H1 (cell line): Measurements from ENCODE around the gene SLC30A7. TPM values are rescaled to one million over a fixed set of nuclear protein-coding genes. Genes with fewer than 3 reads are reported as not detected.

ENCODE experiments used
- CTCF ChIA-PET: fragments of 300-600 bp; sonication (Branson Sonifier 250); formaldehyde crosslinking; loops from one replicate; lab custom pipeline; 2021; ENCODE audit not compliant: partially characterized antibody; lab: Charles Lee
- POLR2A ChIA-PET: fragments of 300-600 bp; sonication (Branson Sonifier 250); formaldehyde crosslinking; loops from one replicate; lab custom pipeline; 2021; ENCODE audit warnings: inconsistent platforms; ENCODE audit not compliant: partially characterized antibody; lab: Charles Lee
- DNase-seq, 2 experiments: peaks; one replicate each; pipeline versions ENCODE4 v3.0.0 to v3.0.0-alpha.2; 2010 to 2022; ENCODE audit warnings: low spot score in 2 of 2, low read depth in 1 of 2, mixed read lengths in 1 of 2
- FAIRE-seq: peaks from 2 replicates; lab custom pipeline; 2011; peaks lifted over from hg19 to GRCh38; lab: Jason Lieb, UNC
- H2AFZ ChIP-seq: 2 replicates; pipeline ENCODE4 v1.8.1; 2012; ENCODE audit warnings: low read length, inconsistent platforms
- H2AK5ac ChIP-seq: 2 replicates; pipeline ENCODE4 v1.6.1; 2013; ENCODE audit warnings: low read depth, low read length
- H2BK120ac ChIP-seq: replicated peaks from 2 replicates; pipeline ENCODE3; 2013; ENCODE audit warnings: low read depth, low read length, inconsistent platforms
- H2BK12ac ChIP-seq: 2 replicates; pipeline ENCODE4 v1.6.1; 2013; ENCODE audit warnings: low read depth, low read length
- H2BK15ac ChIP-seq: 2 replicates; pipeline ENCODE4 v1.6.1; 2013; ENCODE audit warnings: low read length
- H2BK20ac ChIP-seq: 2 replicates; pipeline ENCODE4 v1.6.1; 2013; ENCODE audit warnings: low read length
- H2BK5ac ChIP-seq: 2 replicates; pipeline ENCODE4 v1.6.1; 2013; ENCODE audit warnings: low read depth, low read length
- H3K14ac ChIP-seq: 2 replicates; pipeline ENCODE4 v1.6.1; 2013; ENCODE audit warnings: inconsistent platforms; ENCODE audit not compliant: insufficient read length
- H3K18ac ChIP-seq: 2 replicates; pipeline ENCODE4 v1.6.1; 2013; ENCODE audit warnings: low read length; ENCODE audit errors: extremely low read depth
- H3K23ac ChIP-seq: 2 replicates; pipeline ENCODE4 v1.6.1; 2013; ENCODE audit warnings: inconsistent platforms; ENCODE audit not compliant: insufficient read length
- H3K23me2 ChIP-seq: 2 replicates; pipeline ENCODE4 v1.6.1; 2013; ENCODE audit warnings: low read depth, low read length
- H3K27ac ChIP-seq: 2 replicates; pipeline ENCODE4 v1.6.1; 2011; ENCODE audit warnings: low read depth, low read length, inconsistent platforms
- H3K27me3 ChIP-seq, 4 experiments: replicated peaks in 1 of 4; 1 replicate in 1 of 4; 2 replicates in 3 of 4; pipeline versions ENCODE4 v1.6.1 to v1.8.1; 2011 to 2013; ENCODE audit warnings: low read length in 3 of 4, mild to moderate bottlenecking in 3 of 4, inconsistent platforms in 2 of 4, mixed read lengths in 2 of 4, moderate library complexity in 1 of 4; ENCODE audit not compliant: control insufficient read depth in 3 of 4, insufficient read depth in 3 of 4; ENCODE audit errors: extremely low read depth in 1 of 4
- H3K36me3 ChIP-seq, 4 experiments: 2 replicates each; pipeline versions ENCODE4 v1.6.1 to v1.8.1; 2011 to 2013; ENCODE audit warnings: mild to moderate bottlenecking in 4 of 4, low read length in 3 of 4, moderate library complexity in 2 of 4, control low read depth in 1 of 4, inconsistent platforms in 1 of 4; ENCODE audit not compliant: insufficient read depth in 4 of 4, control insufficient read depth in 2 of 4
- H3K4ac ChIP-seq: replicated peaks from 2 replicates; pipeline ENCODE3; 2013; ENCODE audit warnings: low read length, low read depth, mixed read lengths, inconsistent platforms; ENCODE audit not compliant: insufficient read length
- H3K4me1 ChIP-seq, 4 experiments: replicated peaks in 1 of 4; 1 replicate in 1 of 4; 2 replicates in 3 of 4; pipeline versions ENCODE4 v1.6.1 to v1.8.1; 2011 to 2013; ENCODE audit warnings: low read length in 3 of 4, inconsistent platforms in 2 of 4, mixed read lengths in 1 of 4; ENCODE audit not compliant: insufficient read depth in 4 of 4, control insufficient read depth in 3 of 4
- H3K4me2 ChIP-seq, 2 experiments: 2 replicates each; pipeline versions ENCODE4 v1.6.1 to v1.8.1; 2011 to 2013; ENCODE audit warnings: low read depth in 2 of 2, low read length in 2 of 2, control low read depth in 1 of 2, inconsistent platforms in 1 of 2, mild to moderate bottlenecking in 1 of 2; ENCODE audit not compliant: insufficient read depth in 1 of 2
- H3K4me3 ChIP-seq, 4 experiments: fragments of 200-600, 300-600 bp in 1 of 4; sonication (generic), shearing (Covaris generic), sonication (Bioruptor Twin) in 1 of 4; 2 replicates each; pipeline versions ENCODE4 v1.5.1 to v1.8.1; 2011 to 2016; ENCODE audit warnings: low read length in 4 of 4, low read depth in 3 of 4, control low read depth in 2 of 4, inconsistent platforms in 2 of 4, mild to moderate bottlenecking in 2 of 4, mixed read lengths in 1 of 4, moderate library complexity in 1 of 4; ENCODE audit not compliant: insufficient read depth in 2 of 4; ENCODE audit errors: extremely low read depth in 1 of 4
- H3K56ac ChIP-seq: replicated peaks from 2 replicates; pipeline ENCODE3; 2013; ENCODE audit warnings: low read depth, mild to moderate bottlenecking, mixed read lengths, low read length, inconsistent platforms; ENCODE audit not compliant: insufficient read length
- H3K79me1 ChIP-seq: 2 replicates; pipeline ENCODE4 v1.6.1; 2013; ENCODE audit warnings: low read depth, low read length, control low read depth
- H3K79me2 ChIP-seq, 2 experiments: 2 replicates each; pipeline versions ENCODE4 v1.6.1 to v1.8.1; 2012 to 2013; ENCODE audit warnings: low read length in 2 of 2, mild to moderate bottlenecking in 2 of 2, inconsistent platforms in 1 of 2; ENCODE audit not compliant: insufficient read depth in 2 of 2, control insufficient read depth in 1 of 2
- H3K9ac ChIP-seq, 4 experiments: replicated peaks in 1 of 4; 1 replicate in 1 of 4; 2 replicates in 3 of 4; pipeline versions ENCODE4 v1.6.1 to v1.8.1; 2011 to 2013; ENCODE audit warnings: low read depth in 3 of 4, low read length in 3 of 4, control low read depth in 2 of 4, mild to moderate bottlenecking in 2 of 4, moderate library complexity in 2 of 4, inconsistent platforms in 1 of 4; ENCODE audit errors: extremely low read depth in 1 of 4
- H3K9me3 ChIP-seq, 2 experiments: 2 replicates each; pipeline versions ENCODE4 v1.6.1 to v1.8.1; 2012 to 2013; ENCODE audit warnings: mild to moderate bottlenecking in 2 of 2, moderate library complexity in 2 of 2, control low read depth in 1 of 2, inconsistent platforms in 1 of 2, low read depth in 1 of 2, low read length in 1 of 2, mixed read lengths in 1 of 2; ENCODE audit not compliant: insufficient read depth in 2 of 2
- H4K20me1 ChIP-seq, 2 experiments: replicated peaks in 1 of 2; 2 replicates each; pipeline versions ENCODE3 to v1.8.1; 2011 to 2013; ENCODE audit warnings: inconsistent platforms in 2 of 2, low read length in 2 of 2, mild to moderate bottlenecking in 1 of 2; ENCODE audit not compliant: insufficient read depth in 2 of 2, control insufficient read depth in 1 of 2
- H4K5ac ChIP-seq: 2 replicates; pipeline ENCODE4 v1.6.1; 2013; ENCODE audit warnings: low read length, low read depth, mixed read lengths, inconsistent platforms; ENCODE audit not compliant: insufficient read length
- H4K8ac ChIP-seq: 2 replicates; pipeline ENCODE4 v1.8.0; 2013; ENCODE audit warnings: mild to moderate bottlenecking, moderate library complexity, low read length, inconsistent platforms; ENCODE audit not compliant: insufficient read depth; ENCODE audit errors: extremely low read depth
- H4K91ac ChIP-seq: replicated peaks from 2 replicates; pipeline ENCODE3; 2013; ENCODE audit warnings: low read length, mixed read lengths, inconsistent platforms; ENCODE audit not compliant: insufficient read length
- CTBP2 ChIP-seq: IDR thresholded peaks from 2 replicates; pipeline ENCODE4 v1.7.0; 2011; ENCODE audit warnings: borderline replicate concordance, mild to moderate bottlenecking, moderate library complexity, mixed read lengths, low read length; ENCODE audit not compliant: insufficient read depth, insufficient read length
- PHF8 ChIP-seq: fragments of 200-600 bp; sonication (generic); conservative IDR thresholded peaks from 2 replicates; pipeline ENCODE4 v1.7.1; 2012; ENCODE audit warnings: low read depth, mild to moderate bottlenecking, inconsistent platforms, low read length, moderate library complexity
- RBBP5 ChIP-seq: IDR thresholded peaks from 2 replicates; pipeline ENCODE4 v1.7.1; 2012; ENCODE audit warnings: low read depth, mild to moderate bottlenecking, inconsistent platforms, low read length, moderate library complexity, borderline replicate concordance
- RNF2 ChIP-seq: fragments of 200-900, 300-1000 bp; sonication (generic); IDR thresholded peaks from 2 replicates; pipeline ENCODE4 v1.7.1; 2016; ENCODE audit warnings: borderline replicate concordance, low read depth, mild to moderate bottlenecking, antibody characterized with exemption, low read length; ENCODE audit not compliant: poor library complexity, severe bottlenecking; ENCODE audit errors: missing control alignments
- WGBS, 2 experiments: shearing (Covaris generic) in 1 of 2; methylation state at CpG; one replicate each; pipeline versions ENCODE4 v1.1.6 to v1.1.7; 2013 to 2015; ENCODE audit warnings: low lambda C conversion rate in 2 of 2, mixed read lengths in 2 of 2, inconsistent platforms in 1 of 2, low coverage in 1 of 2, missing lambda C conversion rate in 1 of 2; ENCODE audit not compliant: insufficient replicate concordance in 2 of 2, insufficient coverage in 1 of 2, insufficient read length in 1 of 2; ENCODE audit errors: extremely low coverage in 1 of 2, missing lambda C conversion rate in 1 of 2; 5-methylcytosine and 5-hydroxymethylcytosine counted together
- polyA plus RNA-seq, 7 experiments: library from polyadenylated mRNA; depleted of rRNA in 3 of 7; stranded (reverse) in 5 of 7; unstranded in 2 of 7; fragments of >200 nt in 5 of 7; fragments of 200-250 nt in 2 of 7; gene quantifications; 1 replicate in 5 of 7; 2 replicates in 1 of 7; 4 replicates in 1 of 7; pipeline versions ENCODE4 v1.2.1 to v1.2.3, GENCODE V29; 2011 to 2013; ENCODE audit warnings: missing spikeins in 2 of 7, mixed read lengths in 2 of 7
- total RNA-seq: library from RNA; stranded (reverse); fragmentation: NEBNext Ultra II Directional; extraction: Animal tissue kit (Norgen Biotek cat#: 25700); gene quantifications from 2 replicates; pipeline ENCODE4 v1.2.1, GENCODE V29; 2021

SLC30A7 gene
- total and polyA plus RNA-seq, 2 of the 8 experiments (the other 6 are each of a cell fraction or from before 2014, with no cell fraction given) = 5.5 to 22.1 TPM

DNA sequence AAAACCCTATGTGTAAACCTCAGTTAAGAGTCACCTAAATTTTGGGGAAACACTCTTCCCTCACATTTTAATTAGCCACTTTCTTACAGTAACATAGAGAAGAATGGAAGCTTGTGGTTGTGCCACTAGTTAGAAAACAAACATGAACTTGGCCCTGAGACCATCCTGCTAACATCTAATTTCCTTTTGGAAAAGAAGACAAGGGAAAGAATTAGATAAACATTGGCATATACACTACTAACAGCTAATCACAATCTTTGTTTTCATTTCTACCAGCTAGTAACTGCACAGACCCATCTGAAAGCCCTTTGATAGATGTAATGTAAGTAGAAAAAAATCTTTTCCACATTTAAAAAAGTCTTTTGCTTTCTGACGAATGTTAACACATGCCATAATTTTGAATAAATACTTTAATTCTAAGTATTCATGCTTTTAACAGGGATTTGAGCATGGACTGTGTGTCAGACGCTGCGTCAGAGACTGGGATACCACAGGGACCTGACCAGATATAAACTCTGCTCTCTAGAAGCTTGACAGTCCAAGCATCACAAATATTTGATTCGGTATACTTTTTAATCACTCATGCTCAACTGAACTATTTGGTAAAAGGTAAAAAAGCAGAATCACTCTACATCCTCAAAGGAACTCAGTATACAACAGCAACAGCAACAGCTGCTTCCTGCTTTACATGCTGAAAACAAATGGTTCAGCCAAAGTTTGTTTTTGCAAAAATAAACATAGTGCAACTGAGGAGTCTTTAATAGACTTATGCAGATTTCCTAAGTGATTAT is 99.5 kb downstream of the SLC30A7 start:
- H4K20me1 ChIP-seq = no peaks in the 10 kb centered on the region
- H3K18ac ChIP-seq = no peak overlapping the region
- no peaks in the 10 kb centered on the region for H3K79me1 ChIP-seq
- H2BK12ac ChIP-seq = no peak overlapping the region
- H4K8ac ChIP-seq = no peak overlapping the region
- no peak overlapping the region for H2AFZ ChIP-seq
- no peak overlapping the region for H2BK120ac ChIP-seq
- H3K9ac ChIP-seq = no peak overlapping the region
- H3K9me3 ChIP-seq = no peaks in the 10 kb centered on the region
- H4K5ac ChIP-seq = no peak overlapping the region
- no peak overlapping the region for H3K4me2 ChIP-seq
- no peak for TF ChIP-seq PHF8
- no peak for TF ChIP-seq CTBP2
- TF ChIP-seq RBBP5 = no peak
- TF ChIP-seq RNF2 = no peak
- ChIA-PET POLR2A (interaction anchor here (0.7 kb wide), 1 partner anchor 29 kb away, joined by 3 read pairs; no protein-coding TSS in a partner anchor), CTCF (no interaction called here)
- FAIRE-seq (no peak), DNase-seq (no peak)
- H3K23me2 ChIP-seq = no peaks in the 10 kb centered on the region
- H3K36me3 ChIP-seq = peaks cover 0 to 30% (median 7%) of the 10 kb centered on the region in 4 experiments; a peak in 5 of 8 replicates
- no peaks in the 10 kb centered on the region for H3K4me1 ChIP-seq
- no peak overlapping the region for H2BK5ac ChIP-seq
- no peak overlapping the region for H2BK20ac ChIP-seq
- H3K27ac ChIP-seq = no peak overlapping the region
- H3K56ac ChIP-seq = no peak overlapping the region
- H3K79me2 ChIP-seq = no peaks in the 10 kb centered on the region
- no peaks in the 10 kb centered on the region for H3K27me3 ChIP-seq
- H3K23ac ChIP-seq = no peak overlapping the region
- 92% methylated on average over 4 of the region's 4 CpGs; no CpG with 5 or more reads in 1 of the 2 experiments for WGBS, 2 experiments
- no peak overlapping the region for H4K91ac ChIP-seq
- no peak overlapping the region for H3K4me3 ChIP-seq
- no peak overlapping the region for H2BK15ac ChIP-seq
- no peak overlapping the region for H3K4ac ChIP-seq
- no peak overlapping the region for H3K14ac ChIP-seq
- no peak overlapping the region for H2AK5ac ChIP-seq
